DOHH2 (cell line): Measurements from ENCODE around the gene PGAP1.

Experiments
- CTCF ChIP-seq: fragments of 200-600 bp; sonication (generic); IDR thresholded peaks from one replicate; pipeline ENCODE4 v1.5.1; 2014; ENCODE audit warnings: antibody characterized with exemption, mild to moderate bottlenecking, low read depth, low read length; ENCODE audit not compliant: poor library complexity, severe bottlenecking
- EZH2phosphoT487 ChIP-seq: fragments of 200-600 bp; sonication (generic); IDR thresholded peaks from 2 replicates; pipeline ENCODE4 v1.6.1; 2017; ENCODE audit warnings: borderline replicate concordance, mild to moderate bottlenecking, antibody characterized with exemption, low read length, moderate library complexity, mixed read lengths

- TF ChIP-seq CTCF = no peak
- no peak for TF ChIP-seq EZH2phosphoT487
Observed at GRCh38 chr2:196823750-196824522, 102.6 kb downstream of the PGAP1 start.
